Hepatocyte (in vitro differentiated cells): Measurements from ENCODE around the gene EVA1A.

Experiments used
- EZH2 ChIP-seq: fragments of 200-600 bp; sonication (generic); IDR thresholded peaks from 2 replicates; pipeline ENCODE4 v1.6.1; 2016; ENCODE audit warnings: antibody characterized with exemption, mild to moderate bottlenecking, borderline replicate concordance
- TF ChIP-seq, protein P1 (sequence below): fragments of 200-600 bp; sonication (generic); IDR thresholded peaks from 2 replicates; pipeline ENCODE4 v1.5.1; 2016; ENCODE audit warnings: antibody characterized with exemption, mild to moderate bottlenecking; ENCODE audit not compliant: poor library complexity

DNA sequence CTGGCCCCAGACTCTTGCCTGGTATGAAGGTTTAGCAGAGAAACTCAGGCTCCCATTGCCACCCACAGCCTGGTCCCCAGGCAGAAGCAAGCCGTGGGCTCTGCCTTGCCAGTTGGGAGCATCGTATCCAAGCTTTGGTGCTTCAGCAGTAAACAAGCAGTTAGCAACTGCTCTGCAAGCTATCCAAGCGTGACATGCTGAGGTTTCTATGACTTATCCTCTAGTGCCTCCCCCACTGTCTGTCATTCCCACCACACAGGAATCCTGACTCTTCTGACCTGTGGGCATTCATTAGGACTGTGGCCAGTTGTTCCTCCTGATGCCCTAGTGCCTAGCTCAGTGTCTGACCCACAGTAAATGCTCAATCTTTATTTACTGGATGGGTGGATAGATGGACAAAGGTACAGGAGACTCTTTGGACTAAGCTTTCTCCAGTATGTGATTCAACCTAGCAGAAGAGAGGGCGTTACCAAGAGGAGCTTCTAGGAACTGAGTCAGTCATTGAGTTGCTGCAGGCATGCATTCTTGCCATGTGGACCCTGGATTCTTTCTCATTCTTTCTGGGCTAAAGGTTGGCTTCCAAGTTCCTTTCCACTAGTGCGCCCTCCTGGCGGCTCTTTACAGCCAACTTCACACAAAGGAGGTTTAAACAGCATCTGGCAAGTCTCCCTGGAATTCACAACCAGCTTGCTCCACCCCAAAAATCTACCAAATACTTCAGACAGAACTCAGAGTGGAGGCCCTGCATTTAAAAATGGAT, 45.2 kb upstream of the EVA1A start:
- no peak for TF ChIP-seq EZH2
- TF ChIP-seq, protein P1, sequence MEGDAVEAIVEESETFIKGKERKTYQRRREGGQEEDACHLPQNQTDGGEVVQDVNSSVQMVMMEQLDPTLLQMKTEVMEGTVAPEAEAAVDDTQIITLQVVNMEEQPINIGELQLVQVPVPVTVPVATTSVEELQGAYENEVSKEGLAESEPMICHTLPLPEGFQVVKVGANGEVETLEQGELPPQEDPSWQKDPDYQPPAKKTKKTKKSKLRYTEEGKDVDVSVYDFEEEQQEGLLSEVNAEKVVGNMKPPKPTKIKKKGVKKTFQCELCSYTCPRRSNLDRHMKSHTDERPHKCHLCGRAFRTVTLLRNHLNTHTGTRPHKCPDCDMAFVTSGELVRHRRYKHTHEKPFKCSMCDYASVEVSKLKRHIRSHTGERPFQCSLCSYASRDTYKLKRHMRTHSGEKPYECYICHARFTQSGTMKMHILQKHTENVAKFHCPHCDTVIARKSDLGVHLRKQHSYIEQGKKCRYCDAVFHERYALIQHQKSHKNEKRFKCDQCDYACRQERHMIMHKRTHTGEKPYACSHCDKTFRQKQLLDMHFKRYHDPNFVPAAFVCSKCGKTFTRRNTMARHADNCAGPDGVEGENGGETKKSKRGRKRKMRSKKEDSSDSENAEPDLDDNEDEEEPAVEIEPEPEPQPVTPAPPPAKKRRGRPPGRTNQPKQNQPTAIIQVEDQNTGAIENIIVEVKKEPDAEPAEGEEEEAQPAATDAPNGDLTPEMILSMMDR = peak; percentile 15
